HEK293 (cell line): ENCODE measurements around the gene TMED1.

ENCODE experiments used
- CTCF ChIA-PET: fragments of 350-600 bp; formaldehyde crosslinking; extraction: SDS; loops from one replicate; lab custom pipeline; 2021; ENCODE audit warnings: antibody characterized with exemption; lab: Yijun Ruan, JAX
- POLR2A ChIA-PET: fragments of 300-600 bp; formaldehyde crosslinking; extraction: SDS; loops from one replicate; lab custom pipeline; 2020; ENCODE audit warnings: antibody characterized with exemption, inconsistent platforms; lab: Yijun Ruan, JAX
- H3K27ac ChIP-seq: fragments of 200-500 bp; sonication (Bioruptor generic); 2 replicates; pipeline ENCODE4 v1.5.1; 2014; ENCODE audit warnings: low read depth, low read length, control low read depth, inconsistent platforms; ENCODE audit errors: extremely low read depth
- H3K36me3 ChIP-seq, 2 experiments: fragments of 200-500 bp in 1 of 2; sonication (Bioruptor generic) in 1 of 2; 1 replicate in 1 of 2; 2 replicates in 1 of 2; pipeline ENCODE4 v1.5.1; 2014 to 2017; ENCODE audit warnings: inconsistent platforms in 2 of 2, low read length in 2 of 2; ENCODE audit not compliant: control insufficient read depth in 2 of 2, insufficient read depth in 1 of 2
- H3K4me1 ChIP-seq: fragments of 200-500 bp; sonication (Bioruptor generic); 2 replicates; pipeline ENCODE4 v1.5.1; 2014; ENCODE audit warnings: mild to moderate bottlenecking, low read length, inconsistent platforms; ENCODE audit not compliant: control insufficient read depth, insufficient read depth
- H3K4me3 ChIP-seq: 2 replicates; pipeline ENCODE4 v1.5.1; 2011; ENCODE audit warnings: low read depth, mild to moderate bottlenecking, control low read depth, low read length, moderate library complexity
- H3K9me3 ChIP-seq: fragments of 200-500 bp; sonication (Bioruptor generic); 2 replicates; pipeline ENCODE4 v1.5.1; 2014; ENCODE audit warnings: low read depth, low read length, inconsistent platforms; ENCODE audit not compliant: control insufficient read depth, insufficient read depth
- BCL11A ChIP-seq: fragments of 450-650 bp; formaldehyde crosslinking; IDR thresholded peaks from 2 replicates; pipeline ENCODE4 v1.5.1; 2016; ENCODE audit warnings: low read depth, missing biosample characterization, missing genetic modification characterization
- HOXC10 ChIP-seq: sonication (generic); formaldehyde crosslinking; IDR thresholded peaks from 2 replicates; pipeline ENCODE4 v1.8.1; 2023; ENCODE audit warnings: mild to moderate bottlenecking, missing genetic modification reagents
- KLF9 ChIP-seq: fragments of 450-650 bp; formaldehyde crosslinking; IDR thresholded peaks from 2 replicates; pipeline ENCODE4 v1.5.1; 2016; ENCODE audit warnings: missing biosample characterization, missing genetic modification characterization, low read depth
- ZNF16 ChIP-seq: fragments of 450-650 bp; formaldehyde crosslinking; IDR thresholded peaks from 2 replicates; pipeline ENCODE4 v1.5.1; 2016; ENCODE audit warnings: low read depth, missing biosample characterization, missing genetic modification characterization
- ZNF202 ChIP-seq: fragments of 450-650 bp; formaldehyde crosslinking; IDR thresholded peaks from 2 replicates; pipeline ENCODE4 v1.5.1; 2016; ENCODE audit warnings: missing biosample characterization, missing genetic modification characterization, borderline replicate concordance
- ZNF24 ChIP-seq: fragments of 450-650 bp; formaldehyde crosslinking; IDR thresholded peaks from 2 replicates; pipeline ENCODE4 v1.5.1; 2016; ENCODE audit warnings: missing biosample characterization, missing genetic modification characterization
- ZNF324 ChIP-seq: fragments of 450-650 bp; formaldehyde crosslinking; IDR thresholded peaks from 2 replicates; pipeline ENCODE4 v1.5.1; 2016; ENCODE audit warnings: missing biosample characterization, missing genetic modification characterization
- ZNF416 ChIP-seq: fragments of 450-650 bp; formaldehyde crosslinking; IDR thresholded peaks from 2 replicates; pipeline ENCODE4 v1.5.1; 2016; ENCODE audit warnings: missing biosample characterization, missing genetic modification characterization
- ZNF501 ChIP-seq: fragments of 450-650 bp; formaldehyde crosslinking; IDR thresholded peaks from 2 replicates; pipeline ENCODE4 v1.5.1; 2016; ENCODE audit warnings: missing biosample characterization, missing genetic modification characterization
- ZNF585B ChIP-seq: fragments of 450-650 bp; formaldehyde crosslinking; IDR thresholded peaks from 2 replicates; pipeline ENCODE4 v1.5.1; 2016; ENCODE audit warnings: missing biosample characterization, missing genetic modification characterization
- ZNF623 ChIP-seq: fragments of 450-650 bp; formaldehyde crosslinking; IDR thresholded peaks from 2 replicates; pipeline ENCODE4 v1.5.1; 2016; ENCODE audit warnings: missing biosample characterization, missing genetic modification characterization
- ZNF629 ChIP-seq: fragments of 450-650 bp; formaldehyde crosslinking; IDR thresholded peaks from 2 replicates; pipeline ENCODE4 v1.5.1; 2017; ENCODE audit warnings: missing biosample characterization, missing genetic modification characterization
- ZNF670 ChIP-seq: fragments of 450-650 bp; formaldehyde crosslinking; IDR thresholded peaks from 2 replicates; pipeline ENCODE4 v1.5.1; 2016; ENCODE audit warnings: missing biosample characterization, missing genetic modification characterization, low read depth
- ZNF76 ChIP-seq: fragments of 450-650 bp; formaldehyde crosslinking; IDR thresholded peaks from 2 replicates; pipeline ENCODE4; 2016; ENCODE audit warnings: low read depth, missing biosample characterization, missing genetic modification characterization, borderline replicate concordance
- ZNF843 ChIP-seq: fragments of 450-650 bp; formaldehyde crosslinking; IDR thresholded peaks from 2 replicates; pipeline ENCODE4 v1.5.1; 2016; ENCODE audit warnings: missing biosample characterization, missing genetic modification characterization
- ZSCAN30 ChIP-seq: fragments of 450-650 bp; IDR thresholded peaks from 2 replicates; pipeline ENCODE4 v1.5.1; 2018; ENCODE audit warnings: missing biosample characterization, mild to moderate bottlenecking, missing genetic modification characterization, moderate library complexity
- ZXDB ChIP-seq: fragments of 450-650 bp; formaldehyde crosslinking; IDR thresholded peaks from 2 replicates; pipeline ENCODE4 v1.5.1; 2016; ENCODE audit warnings: missing biosample characterization, missing genetic modification characterization
- TF ChIP-seq, protein P1 (sequence below): fragments of 450-650 bp; formaldehyde crosslinking; IDR thresholded peaks from 2 replicates; pipeline ENCODE4 v1.5.1; 2016; ENCODE audit warnings: missing biosample characterization, missing genetic modification characterization
- TF ChIP-seq, protein P2 (sequence below): fragments of 450-650 bp; formaldehyde crosslinking; IDR thresholded peaks from 2 replicates; pipeline ENCODE4 v1.5.1; 2016; ENCODE audit warnings: missing biosample characterization, missing genetic modification characterization
- TF ChIP-seq, protein P3 (sequence below): fragments of 450-650 bp; formaldehyde crosslinking; IDR thresholded peaks from 2 replicates; pipeline ENCODE4 v1.5.1; 2016; ENCODE audit warnings: missing biosample characterization, missing genetic modification characterization
- TF ChIP-seq, protein P4 (sequence below): fragments of 450-650 bp; formaldehyde crosslinking; IDR thresholded peaks from 2 replicates; pipeline ENCODE4 v1.5.1; 2016; ENCODE audit warnings: missing biosample characterization, missing genetic modification characterization
- TF ChIP-seq, protein P5 (sequence below): fragments of 450-650 bp; formaldehyde crosslinking; IDR thresholded peaks from 2 replicates; pipeline ENCODE4; 2016; ENCODE audit warnings: missing biosample characterization, missing genetic modification characterization

TMED1 gene

DNA sequence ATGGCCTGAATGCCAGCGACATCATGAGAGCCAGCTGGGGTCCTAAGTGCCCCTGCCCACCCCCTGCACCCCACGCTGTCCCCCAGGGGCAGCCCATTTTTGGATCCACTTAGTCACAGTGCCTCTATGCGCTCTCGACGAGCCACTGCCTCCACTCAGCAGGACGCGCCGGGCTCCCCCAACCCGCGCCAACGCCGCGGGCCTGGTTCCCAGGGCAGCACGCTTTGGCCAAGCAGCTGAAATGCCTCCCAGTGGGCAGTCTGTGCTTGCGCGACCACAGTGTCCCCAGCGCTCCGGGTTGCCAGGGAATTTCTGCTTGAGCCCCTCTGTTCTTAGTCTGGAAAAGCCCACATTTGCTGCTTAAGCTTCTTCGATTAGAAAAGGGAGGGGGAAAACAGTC, 39.4 kb downstream of the TMED1 start (continued):
- TF ChIP-seq ZNF202 (tag by site-specific recombination) (no peak), ZNF670 (tag by site-specific recombination) (no peak), KLF9 (tag by site-specific recombination) (no peak), BCL11A (tag by site-specific recombination) (no peak)
- TF ChIP-seq, protein P1, sequence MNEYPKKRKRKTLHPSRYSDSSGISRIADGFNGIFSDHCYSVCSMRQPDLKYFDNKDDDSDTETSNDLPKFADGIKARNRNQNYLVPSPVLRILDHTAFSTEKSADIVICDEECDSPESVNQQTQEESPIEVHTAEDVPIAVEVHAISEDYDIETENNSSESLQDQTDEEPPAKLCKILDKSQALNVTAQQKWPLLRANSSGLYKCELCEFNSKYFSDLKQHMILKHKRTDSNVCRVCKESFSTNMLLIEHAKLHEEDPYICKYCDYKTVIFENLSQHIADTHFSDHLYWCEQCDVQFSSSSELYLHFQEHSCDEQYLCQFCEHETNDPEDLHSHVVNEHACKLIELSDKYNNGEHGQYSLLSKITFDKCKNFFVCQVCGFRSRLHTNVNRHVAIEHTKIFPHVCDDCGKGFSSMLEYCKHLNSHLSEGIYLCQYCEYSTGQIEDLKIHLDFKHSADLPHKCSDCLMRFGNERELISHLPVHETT (tag by site-specific recombination): no peak

GRCh38 chr19:10789866-10790265, 46.1 kb downstream of the TMED1 start:
- ChIA-PET POLR2A (no interaction called here), CTCF (interaction anchor here (0.6 kb wide), 1 partner anchor 177 kb away, joined by 3 read pairs; no protein-coding TSS in a partner anchor)
- H3K36me3 ChIP-seq: peaks cover 53 to 87% of the 10 kb centered on the region in 2 experiments; a peak in 2 of 3 replicates
- no peak overlapping the region for H3K27ac ChIP-seq
- H3K4me3 ChIP-seq: no peak overlapping the region
- no peaks in the 10 kb centered on the region for H3K9me3 ChIP-seq
- no peaks in the 10 kb centered on the region for H3K4me1 ChIP-seq
- no peak for TF ChIP-seq ZNF629 (tag by site-specific recombination)
- TF ChIP-seq ZSCAN30 (tag by site-specific recombination): no peak
- TF ChIP-seq ZNF585B: no peak
- TF ChIP-seq ZNF623 (tag by site-specific recombination): no peak
- TF ChIP-seq ZNF843 (tag by site-specific recombination): no peak
- no peak for TF ChIP-seq HOXC10 (CRISPR knock-in tag)
- TF ChIP-seq ZNF76 (tag by site-specific recombination): no peak
- TF ChIP-seq, protein P2, sequence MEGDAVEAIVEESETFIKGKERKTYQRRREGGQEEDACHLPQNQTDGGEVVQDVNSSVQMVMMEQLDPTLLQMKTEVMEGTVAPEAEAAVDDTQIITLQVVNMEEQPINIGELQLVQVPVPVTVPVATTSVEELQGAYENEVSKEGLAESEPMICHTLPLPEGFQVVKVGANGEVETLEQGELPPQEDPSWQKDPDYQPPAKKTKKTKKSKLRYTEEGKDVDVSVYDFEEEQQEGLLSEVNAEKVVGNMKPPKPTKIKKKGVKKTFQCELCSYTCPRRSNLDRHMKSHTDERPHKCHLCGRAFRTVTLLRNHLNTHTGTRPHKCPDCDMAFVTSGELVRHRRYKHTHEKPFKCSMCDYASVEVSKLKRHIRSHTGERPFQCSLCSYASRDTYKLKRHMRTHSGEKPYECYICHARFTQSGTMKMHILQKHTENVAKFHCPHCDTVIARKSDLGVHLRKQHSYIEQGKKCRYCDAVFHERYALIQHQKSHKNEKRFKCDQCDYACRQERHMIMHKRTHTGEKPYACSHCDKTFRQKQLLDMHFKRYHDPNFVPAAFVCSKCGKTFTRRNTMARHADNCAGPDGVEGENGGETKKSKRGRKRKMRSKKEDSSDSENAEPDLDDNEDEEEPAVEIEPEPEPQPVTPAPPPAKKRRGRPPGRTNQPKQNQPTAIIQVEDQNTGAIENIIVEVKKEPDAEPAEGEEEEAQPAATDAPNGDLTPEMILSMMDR: no peak
- no peak for TF ChIP-seq ZNF24 (tag by site-specific recombination)
- TF ChIP-seq ZXDB (tag by site-specific recombination): no peak
- TF ChIP-seq ZNF416 (tag by site-specific recombination): no peak
- TF ChIP-seq, protein P3, sequence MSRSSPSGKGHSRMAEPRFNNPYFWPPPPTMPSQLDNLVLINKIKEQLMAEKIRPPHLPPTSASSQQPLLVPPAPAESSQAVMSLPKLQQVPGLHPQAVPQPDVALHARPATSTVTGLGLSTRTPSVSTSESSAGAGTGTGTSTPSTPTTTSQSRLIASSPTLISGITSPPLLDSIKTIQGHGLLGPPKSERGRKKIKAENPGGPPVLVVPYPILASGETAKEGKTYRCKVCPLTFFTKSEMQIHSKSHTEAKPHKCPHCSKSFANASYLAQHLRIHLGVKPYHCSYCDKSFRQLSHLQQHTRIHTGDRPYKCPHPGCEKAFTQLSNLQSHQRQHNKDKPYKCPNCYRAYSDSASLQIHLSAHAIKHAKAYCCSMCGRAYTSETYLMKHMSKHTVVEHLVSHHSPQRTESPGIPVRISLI (tag by site-specific recombination): no peak
- no peak for TF ChIP-seq ZNF501 (tag by site-specific recombination)
- TF ChIP-seq, protein P4, sequence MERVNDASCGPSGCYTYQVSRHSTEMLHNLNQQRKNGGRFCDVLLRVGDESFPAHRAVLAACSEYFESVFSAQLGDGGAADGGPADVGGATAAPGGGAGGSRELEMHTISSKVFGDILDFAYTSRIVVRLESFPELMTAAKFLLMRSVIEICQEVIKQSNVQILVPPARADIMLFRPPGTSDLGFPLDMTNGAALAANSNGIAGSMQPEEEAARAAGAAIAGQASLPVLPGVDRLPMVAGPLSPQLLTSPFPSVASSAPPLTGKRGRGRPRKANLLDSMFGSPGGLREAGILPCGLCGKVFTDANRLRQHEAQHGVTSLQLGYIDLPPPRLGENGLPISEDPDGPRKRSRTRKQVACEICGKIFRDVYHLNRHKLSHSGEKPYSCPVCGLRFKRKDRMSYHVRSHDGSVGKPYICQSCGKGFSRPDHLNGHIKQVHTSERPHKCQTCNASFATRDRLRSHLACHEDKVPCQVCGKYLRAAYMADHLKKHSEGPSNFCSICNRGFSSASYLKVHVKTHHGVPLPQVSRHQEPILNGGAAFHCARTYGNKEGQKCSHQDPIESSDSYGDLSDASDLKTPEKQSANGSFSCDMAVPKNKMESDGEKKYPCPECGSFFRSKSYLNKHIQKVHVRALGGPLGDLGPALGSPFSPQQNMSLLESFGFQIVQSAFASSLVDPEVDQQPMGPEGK (tag by site-specific recombination): no peak
- no peak for TF ChIP-seq ZNF16 (tag by site-specific recombination)
- no peak for TF ChIP-seq ZNF324 (tag by site-specific recombination)
- TF ChIP-seq, protein P5, sequence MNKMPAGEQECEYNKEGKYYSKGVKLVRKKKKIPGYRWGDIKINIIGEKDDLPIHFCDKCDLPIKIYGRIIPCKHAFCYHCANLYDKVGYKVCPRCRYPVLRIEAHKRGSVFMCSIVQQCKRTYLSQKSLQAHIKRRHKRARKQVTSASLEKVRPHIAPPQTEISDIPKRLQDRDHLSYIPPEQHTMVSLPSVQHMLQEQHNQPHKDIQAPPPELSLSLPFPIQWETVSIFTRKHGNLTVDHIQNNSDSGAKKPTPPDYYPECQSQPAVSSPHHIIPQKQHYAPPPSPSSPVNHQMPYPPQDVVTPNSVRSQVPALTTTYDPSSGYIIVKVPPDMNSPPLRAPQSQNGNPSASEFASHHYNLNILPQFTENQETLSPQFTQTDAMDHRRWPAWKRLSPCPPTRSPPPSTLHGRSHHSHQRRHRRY (tag by site-specific recombination): no peak
